Measurements from ENCODE around the gene RTN4R.
"Not testable (repeated sequence)": the region's sequence is repeated elsewhere in the genome, so short reads cannot be mapped to it uniquely, and the experiment has no call there.

Gene RTN4R

GRCh38 chr22:20270190-20271113 lies 2.3 kb upstream of the RTN4R start:
- DNase-seq = not testable (repeated sequence)

DNA sequence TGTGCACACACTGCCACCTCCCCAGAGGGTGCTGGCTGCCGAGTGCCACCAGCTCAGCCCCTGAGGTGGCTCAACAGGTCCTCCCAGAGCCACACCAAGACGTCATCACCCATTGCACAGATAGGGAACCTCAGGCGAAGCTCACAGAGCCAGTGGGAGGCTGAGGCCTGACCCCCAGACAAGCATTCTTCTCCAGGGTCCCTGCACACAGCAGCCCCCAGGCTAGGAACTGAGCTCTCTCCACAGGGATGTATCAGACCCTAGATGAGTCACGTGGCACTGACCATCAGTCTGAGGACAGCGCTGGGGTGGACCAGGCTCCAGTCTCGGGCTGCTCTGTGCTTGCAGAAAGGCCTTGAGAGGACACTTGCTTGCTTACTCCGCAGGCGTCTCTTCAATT lies 1.6 kb upstream of the RTN4R start:
- not testable (repeated sequence) for DNase-seq

- DNase-seq = not testable (repeated sequence)
Observed at GRCh38 chr22:20269201-20269600, 1.1 kb upstream of the RTN4R start.

DNA sequence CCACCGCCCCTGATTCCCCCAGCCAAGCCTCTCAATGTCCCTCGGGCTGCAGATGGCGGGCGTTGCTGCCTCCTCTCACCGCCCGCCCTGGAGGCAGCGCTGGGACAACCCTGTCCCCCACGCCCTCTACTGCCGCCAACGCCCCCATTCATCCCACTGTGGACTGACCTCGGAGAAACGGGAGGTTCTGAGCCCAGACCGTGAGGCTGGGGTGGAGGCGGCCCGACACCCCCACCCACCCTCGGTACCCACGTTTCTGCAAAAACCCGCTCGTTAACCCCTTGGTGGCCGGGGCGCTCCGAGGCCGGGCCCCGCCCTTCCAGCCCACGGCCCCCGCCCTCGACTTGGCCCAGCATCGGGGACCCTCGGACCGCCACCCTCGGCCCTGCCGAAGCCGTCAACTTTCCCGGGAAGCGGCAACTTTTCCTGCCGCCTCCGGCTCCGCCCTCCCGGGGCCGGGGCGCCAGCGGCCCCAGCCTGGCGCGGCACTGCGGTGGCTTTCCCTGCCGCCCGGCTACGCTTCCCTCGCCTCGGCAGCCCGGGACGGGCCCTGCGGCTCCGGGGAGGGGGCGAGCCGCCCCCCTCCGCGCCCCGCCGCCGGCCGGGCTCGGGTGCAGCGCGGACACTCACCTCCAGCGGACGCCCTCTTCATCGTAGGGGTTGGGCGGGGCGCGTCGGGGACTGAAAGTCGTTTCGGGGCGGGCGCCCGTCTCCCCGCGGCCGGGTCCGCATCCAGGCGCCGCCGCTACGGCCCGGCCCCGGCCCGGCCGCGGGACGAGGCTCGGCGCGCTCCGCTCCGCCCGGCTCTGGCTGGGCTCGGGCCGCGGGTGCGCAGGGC lies 458 bp downstream of the RTN4R start:
- DNase-seq = peak in 1 of 2 experiments; percentile 54

- not testable (repeated sequence) for DNase-seq
Observed at GRCh38 chr22:20266667-20267440, 1.3 kb downstream of the RTN4R start.

- DNase-seq = not testable (repeated sequence)
Observed at GRCh38 chr22:20265772-20266666, 2.1 kb downstream of the RTN4R start.

DNA sequence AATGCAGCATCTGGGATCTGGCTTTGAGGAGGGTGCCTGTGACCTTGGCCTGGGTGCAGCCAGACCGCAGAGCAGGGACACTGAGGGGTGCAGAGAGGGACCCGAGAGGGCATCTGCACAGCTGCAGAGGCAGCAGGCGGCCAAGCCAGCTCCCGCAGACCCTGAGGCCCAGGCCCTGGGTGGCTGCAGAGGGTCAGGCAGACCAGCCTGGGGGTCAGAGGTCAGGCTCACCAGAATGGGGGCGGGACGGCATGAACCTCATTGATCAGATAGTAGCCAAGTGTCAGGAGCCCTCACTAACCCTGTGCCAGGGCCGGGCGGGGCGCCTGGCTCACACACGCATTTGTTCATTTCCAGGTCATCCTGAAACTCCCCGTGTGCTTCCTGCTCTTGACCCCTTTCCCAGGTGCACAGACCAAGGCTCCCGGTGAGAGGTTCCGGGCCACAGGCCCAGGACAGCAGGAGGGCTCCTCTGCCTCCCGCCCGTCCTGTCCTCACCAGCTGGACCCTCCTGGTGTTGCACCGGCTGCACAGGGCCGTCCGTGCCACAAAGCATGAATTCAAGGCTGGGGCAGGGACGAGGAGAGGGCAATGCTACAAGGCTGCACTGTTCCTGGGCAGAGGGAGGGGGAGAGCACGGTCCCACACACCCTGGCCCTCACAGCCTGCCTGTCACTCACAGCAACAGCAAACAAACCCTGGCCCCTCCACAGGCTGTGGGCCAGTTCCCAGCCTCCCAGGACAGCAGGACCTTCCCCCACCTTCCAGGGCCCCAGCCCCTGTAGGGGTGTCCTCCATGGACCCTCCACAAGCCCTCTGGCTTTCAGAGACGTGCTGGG lies 3.3 kb downstream of the RTN4R start:
- no peak for DNase-seq

GRCh38 chr22:20263404-20264281 lies 4.5 kb downstream of the RTN4R start:
- DNase-seq = not testable (repeated sequence)

DNA sequence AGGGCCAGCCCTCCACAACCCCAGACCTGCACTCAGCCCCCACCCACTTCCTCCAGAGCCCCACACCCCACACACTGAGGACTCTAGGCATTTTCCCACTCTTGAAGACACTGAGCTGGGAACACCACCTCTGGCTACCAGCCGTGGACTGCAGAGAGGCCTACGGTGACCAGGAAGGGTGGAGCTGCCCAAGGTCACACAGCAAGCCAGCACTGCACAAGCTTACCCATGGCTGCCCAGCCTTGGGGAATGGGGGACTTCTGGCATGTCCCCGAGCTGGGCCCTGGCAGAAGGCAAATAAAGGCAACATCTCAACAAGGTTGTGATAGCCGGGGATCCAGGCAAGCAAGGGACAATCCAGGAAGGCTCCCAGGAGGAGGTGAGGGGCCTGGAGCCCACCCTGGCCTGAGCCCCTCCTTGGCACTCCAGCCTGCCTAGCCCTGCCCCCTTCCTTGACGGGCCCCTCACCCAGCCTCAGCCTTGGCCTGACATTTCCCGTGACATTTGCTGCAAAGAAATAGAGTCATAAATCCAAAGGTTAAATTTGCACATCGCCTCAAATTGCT lies 5.5 kb downstream of the RTN4R start:
- DNase-seq = no peak

DNA sequence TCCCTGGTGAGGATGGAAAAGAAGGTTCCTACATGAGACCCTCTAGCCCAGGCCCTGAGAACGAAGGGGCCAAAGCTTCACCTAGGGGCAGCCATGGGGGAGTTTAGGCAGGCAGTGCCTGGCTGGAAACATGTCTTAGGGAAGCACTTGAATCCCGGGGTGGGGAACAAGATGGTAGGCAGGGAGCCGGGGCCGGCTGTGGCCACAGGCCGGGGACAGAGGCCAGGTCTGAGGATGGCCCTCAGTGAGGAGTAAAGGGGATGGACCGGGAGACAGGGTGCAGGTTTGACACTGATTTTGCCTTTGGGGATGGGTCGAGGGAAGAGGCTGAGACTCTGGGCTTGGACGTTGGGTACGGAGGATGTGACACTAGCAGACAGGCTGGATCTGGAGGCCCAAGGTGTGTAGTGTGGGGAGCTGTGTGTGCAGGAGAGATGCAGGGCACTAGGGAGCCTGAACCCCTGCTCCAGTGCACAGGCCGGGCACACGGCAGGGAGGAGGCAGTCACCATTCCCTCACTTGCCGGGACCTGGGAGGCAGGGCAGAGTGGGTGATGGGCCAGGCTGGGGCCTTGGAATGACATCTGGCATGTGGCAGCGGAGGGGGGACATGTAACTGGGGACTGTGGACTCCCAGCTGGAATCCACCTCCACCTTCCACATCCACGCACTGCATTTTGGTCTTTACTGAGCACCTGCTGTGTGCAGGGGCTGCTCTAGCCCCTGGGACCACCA lies 6.1 kb downstream of the RTN4R start:
- no peak for DNase-seq

DNA sequence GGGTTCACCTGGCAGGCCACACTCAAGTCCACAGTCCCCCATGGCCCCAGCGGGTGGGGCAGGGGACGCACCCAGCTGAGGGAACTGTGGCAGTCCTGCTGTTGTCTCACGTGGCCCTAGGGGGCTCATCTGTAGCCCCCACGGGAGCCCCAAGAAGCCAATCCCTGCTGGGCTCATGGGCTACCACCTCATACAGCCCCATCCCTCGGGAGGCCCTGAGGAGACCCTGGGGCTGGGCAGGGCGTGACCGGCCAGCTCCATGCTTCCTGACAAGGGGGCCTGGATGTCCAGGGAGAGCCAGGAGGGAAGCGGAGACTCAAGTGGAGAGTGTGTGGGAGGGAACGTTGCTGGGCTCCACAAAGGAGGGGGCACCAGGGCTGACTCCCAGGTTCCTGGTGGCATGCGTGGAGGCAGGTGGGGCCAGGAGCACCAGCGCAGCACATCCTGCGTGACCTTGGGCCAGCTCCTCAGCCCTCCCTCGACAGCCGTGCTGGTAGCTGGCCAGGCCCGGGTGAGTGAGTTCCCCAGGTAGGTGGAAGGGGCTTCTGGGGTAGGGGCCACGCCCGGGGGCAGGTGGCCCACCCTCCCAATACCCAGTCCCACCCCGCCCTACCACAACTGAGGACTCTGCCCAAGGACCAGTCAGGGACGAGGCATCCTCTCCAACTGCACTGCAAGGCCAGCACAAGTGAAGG lies 7.9 kb downstream of the RTN4R start:
- no peak for DNase-seq

DNA sequence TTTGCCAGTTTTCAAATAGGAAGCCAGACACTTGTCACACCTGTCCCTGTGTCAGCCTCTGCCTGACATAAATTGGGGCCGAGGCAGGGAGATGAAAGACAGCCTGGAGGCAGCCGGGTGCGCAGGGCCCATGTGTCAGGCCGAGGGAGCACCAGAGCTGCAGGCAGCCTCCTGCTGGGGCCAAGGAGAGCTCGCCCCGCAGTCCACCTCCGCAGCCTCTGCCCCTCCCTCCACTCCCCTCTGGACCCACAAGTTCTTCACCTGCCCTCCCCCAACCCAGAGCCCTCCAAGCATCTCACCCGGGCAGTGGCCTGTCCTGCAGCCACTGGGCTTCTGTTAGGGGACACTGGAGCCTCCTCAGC lies 8.8 kb downstream of the RTN4R start:
- DNase-seq = no peak

- peak; percentile 44 to 55 for DNase-seq
Observed at GRCh38 chr22:20258584-20259326, 9.4 kb downstream of the RTN4R start.

DNA sequence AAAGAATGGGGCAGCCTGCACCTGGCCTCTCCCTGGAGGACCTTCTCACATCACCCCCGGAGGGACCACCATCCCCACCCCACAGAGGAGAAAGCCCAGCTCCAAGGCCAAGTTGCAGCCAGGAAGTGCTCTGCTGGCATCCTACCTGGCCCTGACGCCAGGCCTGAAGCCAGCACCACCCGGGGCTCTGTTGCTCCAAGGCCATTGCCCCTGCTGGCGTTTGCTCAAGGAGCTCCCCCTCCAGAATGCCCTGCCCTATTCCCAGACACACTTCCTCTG lies 10.2 kb downstream of the RTN4R start:
- no peak for DNase-seq

- no peak for DNase-seq
Observed at GRCh38 chr22:20257212-20258020, 10.7 kb downstream of the RTN4R start.

- no peak for DNase-seq
Observed at GRCh38 chr22:20256551-20257211, 11.4 kb downstream of the RTN4R start.
